ENCODE data around the gene SEMA6B.
"Not testable (repeated sequence)": the region's sequence is repeated elsewhere in the genome, so short reads cannot be mapped to it uniquely, and the experiment has no call there.

Gene SEMA6B

GRCh38 chr19:4570916-4571304 is 11.4 kb upstream of the SEMA6B start:
- ATAC-seq (ENCODE audit: low read depth) (no peak), DNase-seq (ENCODE audit: low spot score in 2 of 2) (no peak)
- Mint-ChIP-seq H3K27me3 (peaks cover 18% of the 10 kb centered on the region), H3K27ac (no peak overlapping the region), H3K4me1 (peaks cover 6% of the 10 kb centered on the region), H3K9me3 (no peaks in the 10 kb centered on the region), H3K36me3 (no peaks in the 10 kb centered on the region), H3K4me3 (no peak overlapping the region)

DNA sequence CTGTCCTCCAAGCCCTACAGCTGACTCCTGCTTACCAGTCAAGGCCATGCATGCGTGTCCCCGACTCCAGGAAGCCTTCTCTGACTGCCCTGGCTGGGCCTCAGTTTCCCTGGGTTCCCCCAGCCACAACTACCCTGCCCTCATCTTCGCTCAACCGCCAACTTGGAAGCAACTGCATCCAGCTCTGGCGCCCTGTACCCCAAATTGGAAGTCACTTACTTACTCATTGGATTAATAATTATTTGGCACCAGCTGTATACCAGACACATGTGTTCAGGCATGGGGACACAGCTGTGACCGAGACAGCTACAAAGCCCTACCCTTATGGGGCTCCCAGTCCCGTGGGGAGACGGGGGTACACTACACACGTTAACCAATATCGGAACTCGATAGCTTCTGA is 10.9 kb upstream of the SEMA6B start:
- Mint-ChIP-seq H3K4me1 (peaks cover 5% of the 10 kb centered on the region), H3K27me3 (peaks cover 17% of the 10 kb centered on the region), H3K9me3 (no peaks in the 10 kb centered on the region), H3K36me3 (no peaks in the 10 kb centered on the region), H3K4me3 (no peak overlapping the region), H3K27ac (no peak overlapping the region)
- no peak for DNase-seq (ENCODE audit: low spot score in 2 of 2)
- no peak for ATAC-seq (ENCODE audit: low read depth)

DNA sequence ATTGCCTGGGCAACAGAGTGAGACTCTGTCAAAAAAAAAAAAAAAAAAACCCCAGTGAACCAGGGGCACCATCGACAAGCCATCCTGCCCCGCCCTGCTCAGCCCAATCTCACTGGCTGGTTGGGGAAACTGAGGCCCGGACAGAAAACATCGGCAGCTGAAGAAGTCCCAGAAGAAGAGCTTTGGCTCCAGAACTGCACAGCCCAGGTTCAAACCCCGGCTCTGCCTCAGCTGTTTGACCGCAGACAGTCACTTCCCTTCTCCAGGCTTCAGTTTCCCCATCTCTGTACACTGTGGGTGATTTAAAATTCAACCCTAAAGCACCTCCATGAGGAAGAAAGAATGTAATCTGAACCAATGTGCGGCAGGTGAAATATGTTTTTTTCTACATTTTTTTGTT is 9.4 kb upstream of the SEMA6B start:
- H3K36me3 Mint-ChIP-seq, result no peaks in the 10 kb centered on the region
- peaks cover 17% of the 10 kb centered on the region for H3K27me3 Mint-ChIP-seq
- peaks cover 5% of the 10 kb centered on the region for H3K4me1 Mint-ChIP-seq
- H3K9me3 Mint-ChIP-seq, result no peaks in the 10 kb centered on the region
- H3K4me3 Mint-ChIP-seq, result no peak overlapping the region
- no peak overlapping the region for H3K27ac Mint-ChIP-seq
- ATAC-seq (ENCODE audit: low read depth), result no peak
- DNase-seq (ENCODE audit: low spot score in 2 of 2), result no peak

DNA sequence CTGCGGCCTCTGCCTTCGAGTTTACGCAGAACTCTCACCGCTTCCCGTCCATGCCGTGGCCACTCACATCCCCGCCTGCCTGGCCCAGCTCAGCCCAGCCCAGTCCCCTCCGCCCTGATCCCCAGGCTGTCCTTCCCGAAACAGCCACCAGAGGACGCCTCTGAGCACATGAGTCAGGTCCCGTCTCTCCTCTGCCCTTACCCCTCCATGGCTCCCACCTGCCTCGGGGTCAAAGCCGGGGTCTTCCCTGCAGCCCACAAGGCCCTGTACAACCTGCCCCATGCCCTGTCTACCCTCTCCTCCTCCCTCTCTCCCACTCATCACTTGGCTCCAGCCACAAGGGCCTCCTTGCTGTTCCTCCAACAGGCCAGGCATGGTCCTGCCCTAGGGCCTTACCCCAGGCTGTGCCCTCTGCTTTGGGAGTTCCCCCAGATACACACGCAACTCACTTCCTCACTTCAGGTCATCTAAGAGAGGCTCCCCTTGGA is 8.1 kb upstream of the SEMA6B start:
- H3K27me3 Mint-ChIP-seq, result peaks cover 14% of the 10 kb centered on the region
- DNase-seq (ENCODE audit: low spot score in 2 of 2) (peak; percentile 45 to 66), ATAC-seq (ENCODE audit: low read depth) (peak; percentile 53)
- peak overlapping the region; percentile 4 for H3K4me3 Mint-ChIP-seq
- H3K27ac Mint-ChIP-seq, result no peak overlapping the region
- peaks cover 5% of the 10 kb centered on the region for H3K4me1 Mint-ChIP-seq
- H3K9me3 Mint-ChIP-seq, result no peaks in the 10 kb centered on the region
- H3K36me3 Mint-ChIP-seq, result no peaks in the 10 kb centered on the region

- no peak for DNase-seq (ENCODE audit: low spot score in 2 of 2)
- Mint-ChIP-seq H3K27me3 (peaks cover 14% of the 10 kb centered on the region), H3K4me1 (peaks cover 8% of the 10 kb centered on the region), H3K36me3 (no peaks in the 10 kb centered on the region), H3K9me3 (no peaks in the 10 kb centered on the region), H3K27ac (no peak overlapping the region), H3K4me3 (no peak overlapping the region)
- no peak for ATAC-seq (ENCODE audit: low read depth)
Observed at GRCh38 chr19:4566402-4567051, 7.0 kb upstream of the SEMA6B start.

DNA sequence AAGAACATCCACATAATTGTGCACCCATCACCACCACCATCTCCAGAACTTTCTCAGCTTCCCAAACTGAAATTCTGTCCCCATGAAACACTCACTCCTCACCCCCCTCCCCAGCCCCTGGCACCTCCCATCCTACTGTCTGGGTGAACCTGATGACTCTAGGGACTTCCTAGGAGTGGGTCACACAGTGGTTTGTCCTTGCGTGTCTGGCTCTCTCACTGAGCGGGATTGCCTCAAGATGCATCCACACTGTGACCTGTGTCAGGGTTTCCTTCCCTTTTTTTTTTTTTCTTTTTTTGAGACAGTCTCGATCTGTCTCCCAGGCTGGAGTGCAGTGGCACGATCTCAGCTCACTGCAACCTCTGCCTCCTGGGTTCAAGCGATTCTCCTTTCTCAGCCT is 4.1 kb upstream of the SEMA6B start:
- peaks cover 18% of the 10 kb centered on the region for H3K27me3 Mint-ChIP-seq
- not testable (repeated sequence) for H3K4me3 Mint-ChIP-seq; H3K4me1 Mint-ChIP-seq; H3K9me3 Mint-ChIP-seq; H3K27ac Mint-ChIP-seq; H3K36me3 Mint-ChIP-seq; DNase-seq (ENCODE audit: low spot score in 2 of 2)
- ATAC-seq (ENCODE audit: low read depth), result peak; percentile 49

DNA sequence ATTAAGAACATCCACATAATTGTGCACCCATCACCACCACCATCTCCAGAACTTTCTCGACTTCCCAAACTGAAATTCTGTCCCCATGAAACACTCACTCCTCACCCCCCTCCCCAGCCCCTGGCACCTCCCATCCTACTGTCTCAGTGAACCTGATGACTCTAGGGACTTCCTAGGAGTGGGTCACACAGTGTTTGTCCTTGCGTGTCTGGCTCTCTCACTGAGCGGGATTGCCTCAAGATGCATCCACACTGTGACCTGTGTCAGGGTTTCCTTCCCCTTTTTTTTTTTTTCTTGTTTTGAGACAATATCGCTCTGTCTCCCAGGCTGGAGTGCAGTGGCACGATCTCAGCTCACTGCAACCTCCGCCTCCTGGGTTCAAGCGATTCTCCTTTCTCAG is 2.6 kb upstream of the SEMA6B start:
- H3K36me3 Mint-ChIP-seq; DNase-seq (ENCODE audit: low spot score in 2 of 2); H3K27ac Mint-ChIP-seq; H3K4me1 Mint-ChIP-seq; H3K9me3 Mint-ChIP-seq; H3K4me3 Mint-ChIP-seq: not testable (repeated sequence)
- H3K27me3 Mint-ChIP-seq, result peaks cover 14% of the 10 kb centered on the region
- ATAC-seq (ENCODE audit: low read depth), result peak; percentile 77

DNA sequence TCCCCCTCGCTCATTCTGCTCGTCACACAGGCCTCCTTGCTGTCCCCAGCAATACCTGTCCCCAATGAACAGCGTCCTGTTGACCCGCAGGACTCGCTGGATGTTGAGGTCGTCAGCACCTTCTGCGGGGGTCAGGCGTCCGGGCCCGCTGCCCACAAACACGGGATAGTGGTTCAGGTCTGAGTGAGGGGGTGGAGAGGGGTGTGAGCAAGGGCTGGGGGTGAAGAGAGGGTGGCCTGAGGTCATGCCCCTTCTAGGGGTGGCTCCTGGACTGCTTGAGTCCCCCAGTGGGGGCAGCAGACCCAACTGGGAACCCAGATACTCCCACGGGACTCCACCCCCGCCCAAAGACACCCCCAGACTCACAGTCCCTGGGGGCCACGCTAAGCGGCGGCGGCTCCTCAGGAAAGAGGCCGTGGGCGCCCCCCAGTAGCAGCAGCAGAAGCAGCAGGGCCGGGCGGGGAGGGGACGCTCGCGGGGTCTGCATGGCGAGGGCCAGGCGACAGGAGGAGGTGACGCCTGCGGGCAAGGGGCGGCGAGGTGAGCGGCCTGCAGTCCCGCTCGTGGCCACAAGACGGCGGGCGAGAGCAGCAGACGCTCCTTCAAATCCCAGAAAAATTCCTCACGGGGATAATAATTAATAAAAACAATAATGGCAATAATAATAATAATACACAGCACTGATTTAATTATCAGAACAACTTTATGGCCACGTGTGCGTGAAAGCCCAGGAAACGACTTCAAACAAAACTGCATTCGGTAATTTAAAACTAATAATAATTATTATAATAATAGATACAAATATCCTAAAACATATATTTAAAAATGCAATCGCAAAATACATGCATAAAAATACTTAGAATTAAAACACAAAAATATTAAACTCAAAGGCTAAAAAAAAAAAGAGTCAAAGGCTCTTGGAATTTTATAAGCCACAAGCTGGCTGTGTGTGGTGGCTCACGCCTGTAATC is 1.2 kb downstream of the SEMA6B start:
- Mint-ChIP-seq H3K4me3 (no peak overlapping the region), H3K9me3 (peaks cover 4% of the 10 kb centered on the region), H3K4me1 (peaks cover 9% of the 10 kb centered on the region), H3K36me3 (peaks cover 4% of the 10 kb centered on the region), H3K27me3 (peaks cover 21% of the 10 kb centered on the region), H3K27ac (no peak overlapping the region)
- ATAC-seq (ENCODE audit: low read depth) (no peak), DNase-seq (ENCODE audit: low spot score in 2 of 2) (peak; percentile 33 to 54)

DNA sequence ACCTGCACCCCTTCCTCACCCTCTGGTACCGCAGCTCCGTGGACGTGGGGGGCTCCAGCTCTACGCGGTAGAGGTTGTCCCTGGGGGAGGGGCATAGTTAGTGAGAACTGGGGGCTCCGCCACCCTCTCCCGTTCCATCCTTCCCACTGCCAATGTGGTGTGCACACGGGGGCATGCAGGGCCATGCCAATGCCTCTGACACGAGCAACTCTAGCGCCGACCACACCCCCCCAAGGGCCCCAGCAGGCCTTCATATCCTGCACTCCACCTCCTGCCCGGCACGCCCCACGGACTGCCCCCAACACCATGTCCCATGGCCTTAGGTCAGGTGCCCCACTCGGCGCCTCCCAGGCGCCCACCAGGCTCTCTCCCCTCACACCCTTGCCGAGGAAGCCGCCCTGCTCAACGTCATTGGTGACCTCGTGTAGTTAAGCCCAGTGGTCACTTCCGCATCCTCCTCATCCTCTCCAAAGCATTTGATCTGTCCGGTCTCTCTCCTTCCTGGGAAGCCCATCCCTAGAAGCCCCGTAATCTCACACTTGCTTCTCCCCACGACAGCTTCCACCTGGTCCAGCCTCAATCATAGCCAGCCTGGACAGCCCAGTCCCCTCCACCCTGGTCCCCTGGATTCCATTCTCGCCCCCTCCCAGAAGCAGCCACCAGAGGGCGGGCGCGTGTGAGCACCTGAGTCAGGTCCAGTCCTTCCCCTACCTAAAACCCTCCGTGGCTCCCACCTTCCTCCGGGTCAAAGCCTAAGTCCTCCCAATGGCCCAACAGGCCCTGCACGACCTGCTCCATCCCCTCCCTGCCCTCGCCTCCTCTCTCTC is 2.1 kb downstream of the SEMA6B start:
- Mint-ChIP-seq H3K36me3 (peaks cover 7% of the 10 kb centered on the region), H3K4me1 (peaks cover 9% of the 10 kb centered on the region), H3K27me3 (peaks cover 27% of the 10 kb centered on the region), H3K27ac (no peak overlapping the region), H3K4me3 (no peak overlapping the region), H3K9me3 (peaks cover 8% of the 10 kb centered on the region)
- no peak for DNase-seq (ENCODE audit: low spot score in 2 of 2)
- no peak for ATAC-seq (ENCODE audit: low read depth)

DNA sequence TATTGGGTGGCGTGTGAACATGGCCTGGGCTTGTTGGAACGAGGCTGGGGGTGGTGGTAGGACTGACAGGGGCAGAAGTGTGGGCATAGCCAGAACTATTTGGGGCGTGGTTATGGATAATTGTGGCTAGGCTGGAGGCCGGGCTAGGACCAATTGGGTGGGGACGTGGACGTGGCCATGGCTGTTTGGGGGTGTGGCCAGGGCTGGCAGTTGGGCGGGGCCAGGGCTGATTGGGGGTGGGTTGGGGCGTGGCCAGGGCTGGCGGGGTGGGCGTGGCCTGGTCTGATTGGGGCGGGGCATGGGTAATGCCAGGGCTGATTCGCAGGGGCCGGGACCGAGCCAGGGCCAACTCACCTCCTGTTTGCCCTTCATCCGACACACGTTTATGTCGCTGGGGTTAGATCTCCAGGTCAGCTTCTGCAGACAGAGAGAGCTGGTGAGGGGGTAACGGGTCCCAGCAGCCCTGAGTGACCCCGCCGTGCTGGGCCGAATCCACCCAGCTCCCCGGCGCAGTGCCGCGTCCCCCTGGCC is 2.8 kb downstream of the SEMA6B start:
- peaks cover 28% of the 10 kb centered on the region for H3K27me3 Mint-ChIP-seq
- ATAC-seq (ENCODE audit: low read depth) (no peak), DNase-seq (ENCODE audit: low spot score in 2 of 2) (no peak)
- H3K4me1 Mint-ChIP-seq, result peaks cover 6% of the 10 kb centered on the region
- peaks cover 7% of the 10 kb centered on the region for H3K36me3 Mint-ChIP-seq
- peaks cover 8% of the 10 kb centered on the region for H3K9me3 Mint-ChIP-seq
- H3K27ac Mint-ChIP-seq, result no peak overlapping the region
- no peak overlapping the region for H3K4me3 Mint-ChIP-seq

GRCh38 chr19:4555657-4556561 is 3.6 kb downstream of the SEMA6B start:
- Mint-ChIP-seq H3K4me1 (peaks cover 6% of the 10 kb centered on the region), H3K36me3 (peaks cover 7% of the 10 kb centered on the region), H3K4me3 (no peak overlapping the region), H3K27me3 (peaks cover 28% of the 10 kb centered on the region), H3K27ac (no peak overlapping the region), H3K9me3 (peaks cover 8% of the 10 kb centered on the region)
- ATAC-seq (ENCODE audit: low read depth), result no peak
- no peak for DNase-seq (ENCODE audit: low spot score in 2 of 2)

GRCh38 chr19:4554717-4555116 is 4.8 kb downstream of the SEMA6B start:
- no peak for DNase-seq (ENCODE audit: low spot score in 2 of 2)
- Mint-ChIP-seq H3K36me3 (peaks cover 7% of the 10 kb centered on the region), H3K9me3 (peaks cover 8% of the 10 kb centered on the region), H3K27me3 (peaks cover 27% of the 10 kb centered on the region), H3K4me1 (peaks cover 6% of the 10 kb centered on the region), H3K27ac (no peak overlapping the region), H3K4me3 (no peak overlapping the region)
- no peak for ATAC-seq (ENCODE audit: low read depth)

DNA sequence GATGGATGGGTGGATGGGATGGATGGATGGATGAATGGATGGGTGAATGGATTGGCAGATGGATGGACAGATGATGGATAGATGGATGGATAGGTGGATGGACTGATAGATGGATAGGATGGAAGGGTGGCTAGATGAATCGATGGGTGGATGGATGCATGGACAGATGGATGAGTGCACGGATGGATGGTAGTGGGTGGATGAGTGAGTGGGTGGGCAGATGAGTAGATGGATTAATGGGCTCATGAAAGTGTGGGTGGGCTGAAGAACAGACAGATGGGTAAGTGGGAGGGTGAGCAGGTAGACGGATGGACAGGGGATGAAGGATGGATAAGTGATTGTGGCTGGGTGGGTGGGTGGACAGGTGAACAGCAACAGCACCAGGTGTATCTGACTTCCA is 5.7 kb downstream of the SEMA6B start:
- no peak overlapping the region for H3K4me3 Mint-ChIP-seq
- H3K9me3 Mint-ChIP-seq, result peaks cover 8% of the 10 kb centered on the region
- H3K27me3 Mint-ChIP-seq, result peaks cover 27% of the 10 kb centered on the region
- DNase-seq (ENCODE audit: low spot score in 2 of 2) (no peak), ATAC-seq (ENCODE audit: low read depth) (no peak)
- H3K36me3 Mint-ChIP-seq, result peaks cover 7% of the 10 kb centered on the region
- H3K4me1 Mint-ChIP-seq, result peaks cover 6% of the 10 kb centered on the region
- no peak overlapping the region for H3K27ac Mint-ChIP-seq

Data from memory B cell (primary cell).